Measurements from ENCODE around the gene ARHGAP31. TPM values are rescaled to one million over a fixed set of nuclear protein-coding genes. Genes with fewer than 3 reads are reported as not detected.
A peak's percentile ranks its signal among the peaks of the same experiment; 100 is the strongest.
"Not testable (repeated sequence)": the region's sequence is repeated elsewhere in the genome, so short reads cannot be mapped to it uniquely, and the experiment has no call there.

ARHGAP31 gene
- total RNA-seq, 1 donor from 2014 or later = 48.1 TPM

DNA sequence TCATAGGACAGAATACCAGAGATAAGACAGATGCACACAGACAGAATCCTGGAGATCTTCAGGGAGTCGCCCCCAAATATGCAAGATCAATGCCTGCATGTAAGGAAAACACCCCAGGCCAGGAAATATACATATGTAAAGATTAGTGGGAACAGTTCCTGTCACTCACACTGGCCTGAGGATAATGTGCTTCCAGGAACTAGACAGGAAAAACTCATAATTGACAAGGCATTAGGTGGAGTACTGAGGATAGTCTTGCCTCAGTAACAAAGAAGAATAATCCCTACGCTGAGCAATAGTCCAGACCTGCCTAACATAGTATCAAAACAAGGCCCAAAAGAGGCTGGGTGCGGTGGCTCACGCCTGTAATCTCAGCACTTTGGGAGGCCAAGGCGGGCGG is 33.1 kb upstream of the ARHGAP31 start:
- Histone ChIP-seq H3K79me2 (ENCODE audit: insufficient read depth, low read length) (no peaks in the 10 kb centered on the region), H3K27ac (ENCODE audit: low read depth, low read length) (no peak overlapping the region), H3K9ac (ENCODE audit: low read length) (no peak overlapping the region), H3K36me3 (ENCODE audit: insufficient read depth, low read length) (no peaks in the 10 kb centered on the region), H3K27me3 (ENCODE audit: insufficient read depth, low read length) (no peaks in the 10 kb centered on the region), H3K4me2 (ENCODE audit: low read length) (no peak overlapping the region), H3K4me1 (ENCODE audit: insufficient read depth, low read length) (no peaks in the 10 kb centered on the region), H3K4me3 (ENCODE audit: insufficient read depth, low read depth, low read length) (no peak overlapping the region), H3K9me3 (ENCODE audit: insufficient read depth, low read depth, low read length) (no peaks in the 10 kb centered on the region), H4K20me1 (ENCODE audit: insufficient read depth, low read length) (no peaks in the 10 kb centered on the region), H2AFZ (ENCODE audit: low read depth, low read length) (no peak overlapping the region)
- TF ChIP-seq CTCF (IDR thresholded peaks at IDR 0.05; ENCODE audit: insufficient read depth, low read depth, low read length) = no peak
- TF ChIP-seq EZH2 (IDR thresholded peaks at IDR 0.05; ENCODE audit: insufficient read depth, low read length) = no peak
- Mint-ChIP-seq H3K36me3 (ENCODE audit: low read depth, unreplicated experiment) (no peaks in the 10 kb centered on the region), H3K4me1 (ENCODE audit: low read depth, unreplicated experiment) (no peaks in the 10 kb centered on the region), H3K27me3 (ENCODE audit: low read depth, unreplicated experiment) (peaks cover 2% of the 10 kb centered on the region), H3K4me3 (ENCODE audit: unreplicated experiment) (no peak overlapping the region), H3K9me3 (ENCODE audit: unreplicated experiment) (peaks cover 4% of the 10 kb centered on the region), H3K27ac (ENCODE audit: unreplicated experiment) (no peak overlapping the region)
- DNase-seq (ENCODE audit: low read depth) = no peak
- FAIRE-seq = no peak

- not testable (repeated sequence) for H2AFZ ChIP-seq (ENCODE audit: low read depth, low read length); H3K4me1 Mint-ChIP-seq (ENCODE audit: low read depth, unreplicated experiment); H3K9ac ChIP-seq (ENCODE audit: low read length); H3K27ac ChIP-seq (ENCODE audit: low read depth, low read length); H4K20me1 ChIP-seq (ENCODE audit: insufficient read depth, low read length); H3K36me3 Mint-ChIP-seq (ENCODE audit: low read depth, unreplicated experiment); H3K27me3 ChIP-seq (ENCODE audit: insufficient read depth, low read length); DNase-seq (ENCODE audit: low read depth); H3K36me3 ChIP-seq (ENCODE audit: insufficient read depth, low read length); H3K4me3 Mint-ChIP-seq (ENCODE audit: unreplicated experiment); FAIRE-seq; H3K9me3 ChIP-seq (ENCODE audit: insufficient read depth, low read depth, low read length); H3K27ac Mint-ChIP-seq (ENCODE audit: unreplicated experiment); H3K9me3 Mint-ChIP-seq (ENCODE audit: unreplicated experiment); H3K27me3 Mint-ChIP-seq (ENCODE audit: low read depth, unreplicated experiment); H3K4me1 ChIP-seq (ENCODE audit: insufficient read depth, low read length); H3K4me2 ChIP-seq (ENCODE audit: low read length); H3K79me2 ChIP-seq (ENCODE audit: insufficient read depth, low read length); H3K4me3 ChIP-seq (ENCODE audit: insufficient read depth, low read depth, low read length)
These were observed 24.0 kb upstream of the ARHGAP31 start for GRCh38 chr3:119270212-119270611.

- H3K36me3 ChIP-seq (ENCODE audit: insufficient read depth, low read length) = no peaks in the 10 kb centered on the region
- FAIRE-seq (no peak), DNase-seq (ENCODE audit: low read depth) (no peak)
- peaks cover 2% of the 10 kb centered on the region for H3K9me3 Mint-ChIP-seq (ENCODE audit: unreplicated experiment)
- H3K4me2 ChIP-seq (ENCODE audit: low read length) = no peak overlapping the region
- no peak overlapping the region for H3K27ac Mint-ChIP-seq (ENCODE audit: unreplicated experiment)
- TF ChIP-seq EZH2 (IDR thresholded peaks at IDR 0.05; ENCODE audit: insufficient read depth, low read length) (no peak), CTCF (IDR thresholded peaks at IDR 0.05; ENCODE audit: insufficient read depth, low read depth, low read length) (no peak)
- no peak overlapping the region for H3K4me3 ChIP-seq (ENCODE audit: insufficient read depth, low read depth, low read length)
- H3K27me3 Mint-ChIP-seq (ENCODE audit: low read depth, unreplicated experiment) = no peaks in the 10 kb centered on the region
- H3K9ac ChIP-seq (ENCODE audit: low read length) = no peak overlapping the region
- no peaks in the 10 kb centered on the region for H3K36me3 Mint-ChIP-seq (ENCODE audit: low read depth, unreplicated experiment)
- peak overlapping the region; percentile 29 for H2AFZ ChIP-seq (ENCODE audit: low read depth, low read length)
- H3K79me2 ChIP-seq (ENCODE audit: insufficient read depth, low read length) = no peaks in the 10 kb centered on the region
- peaks cover 8% of the 10 kb centered on the region for H3K4me1 Mint-ChIP-seq (ENCODE audit: low read depth, unreplicated experiment)
- H3K9me3 ChIP-seq (ENCODE audit: insufficient read depth, low read depth, low read length) = no peaks in the 10 kb centered on the region
- H3K27me3 ChIP-seq (ENCODE audit: insufficient read depth, low read length) = no peaks in the 10 kb centered on the region
- H3K4me3 Mint-ChIP-seq (ENCODE audit: unreplicated experiment) = no peak overlapping the region
- no peaks in the 10 kb centered on the region for H4K20me1 ChIP-seq (ENCODE audit: insufficient read depth, low read length)
- H3K27ac ChIP-seq (ENCODE audit: low read depth, low read length) = no peak overlapping the region
- H3K4me1 ChIP-seq (ENCODE audit: insufficient read depth, low read length) = no peaks in the 10 kb centered on the region
These were observed 17.5 kb upstream of the ARHGAP31 start for GRCh38 chr3:119276680-119277079.
